Uterus (tissue), 4 donors: ENCODE results near the gene SEC16A. TPM values are rescaled to one million over a fixed set of nuclear protein-coding genes. Genes with fewer than 3 reads are reported as not detected.

Experiments used
- DNase-seq, 2 donors: peaks; one replicate each; pipeline ENCODE4 v3.0.0-alpha.2; 2019 to 2020
- H3K27ac ChIP-seq, 2 donors: fragments of 200-600 bp; sonication (generic); 1 replicate in 1 of 2; 2 replicates in 1 of 2; pipeline ENCODE4 v1.5.1; 2016 to 2018
- H3K27me3 ChIP-seq, 2 donors: fragments of 200-600 bp; sonication (generic); one replicate each; pipeline ENCODE4 v1.5.1; 2018 to 2019; ENCODE audit warnings: control low read depth in 1 of 2
- H3K36me3 ChIP-seq, 2 donors: fragments of 200-600 bp; sonication (generic); one replicate each; pipeline ENCODE4 v1.5.1; 2019; ENCODE audit warnings: control low read depth in 1 of 2
- H3K4me1 ChIP-seq, 2 donors: fragments of 200-600 bp; sonication (generic); one replicate each; pipeline ENCODE4 v1.5.1; 2018 to 2019; ENCODE audit warnings: control low read depth in 1 of 2
- H3K4me3 ChIP-seq, 2 donors: fragments of 200-600 bp; sonication (generic); 1 replicate in 1 of 2; 2 replicates in 1 of 2; pipeline ENCODE4 v1.5.1; 2018 to 2019; ENCODE audit warnings: mild to moderate bottlenecking in 1 of 2
- H3K9me3 ChIP-seq, 2 donors: fragments of 200-600 bp; sonication (generic); one replicate each; pipeline ENCODE4 v1.5.1; 2019; ENCODE audit warnings: control low read depth in 1 of 2
- POLR2A ChIP-seq, 2 donors: fragments of 450-650 bp; IDR thresholded peaks; one replicate each; pipeline ENCODE4 v1.6.1; 2016; ENCODE audit warnings: antibody characterized with exemption in 2 of 2, mild to moderate bottlenecking in 1 of 2, moderate library complexity in 1 of 2
- intact Hi-C: fragments of 100-400 bp; cut with DNase I; formaldehyde crosslinking; loops from one replicate; pipeline ENCODE4 v1.15.1; 2023; ENCODE audit warnings: low total_unique reads
- total RNA-seq, 4 donors: library from RNA; depleted of rRNA in 3 of 4; stranded (reverse); fragments of >200 nt in 3 of 4; gene quantifications; one replicate each; pipeline versions ENCODE4 v1.1.0 to v1.2.4, GENCODE V29; 2014 to 2023
- TF ChIP-seq, protein P1 (sequence below), 4 experiments: fragments of 200-600 bp in 2 of 4; fragments of 450-650 bp in 2 of 4; sonication (generic) in 2 of 4; IDR thresholded peaks; one replicate each; pipeline ENCODE4 v1.5.1; 2016 to 2019; ENCODE audit warnings: antibody characterized with exemption in 4 of 4, mild to moderate bottlenecking in 2 of 4, moderate library complexity in 1 of 4
- donor health status: DM: yes; HTN: yes; CAD: no.

SEC16A gene
- total RNA-seq, 4 donors from 2014 or later: 18.8 to 73.2 (median 35.1) TPM

DNA sequence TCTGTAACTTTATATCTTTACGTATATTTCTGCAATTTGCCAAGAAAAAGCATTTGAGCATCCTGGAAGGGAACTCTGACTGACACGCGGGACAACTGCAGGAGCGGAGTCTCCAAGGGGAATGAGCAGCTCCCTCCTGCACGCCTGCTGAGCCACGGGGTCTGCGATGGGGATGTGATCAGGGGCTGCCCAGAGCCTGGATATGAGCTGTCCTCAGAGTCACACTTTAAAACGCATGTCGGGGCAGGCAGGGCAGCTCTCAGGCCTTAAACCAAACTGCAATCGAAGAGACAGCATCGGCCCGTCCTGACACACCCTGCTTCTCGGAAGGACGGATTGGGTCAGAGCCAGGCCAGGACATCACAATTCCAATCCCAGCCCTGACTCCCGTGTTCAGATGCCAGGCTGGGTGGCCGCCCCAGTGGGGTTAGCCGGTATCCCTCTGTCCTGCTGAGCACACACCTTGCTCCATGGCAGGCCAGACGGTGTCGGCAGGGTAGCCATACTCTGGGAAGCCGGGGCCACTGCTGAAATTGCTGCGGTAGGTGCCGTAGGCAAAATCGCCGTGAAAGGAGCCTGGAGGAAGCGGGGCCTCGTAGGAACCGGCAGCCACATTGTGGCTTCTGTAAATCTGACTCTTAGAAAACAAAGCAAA lies 17.2 kb downstream of the SEC16A start:
- no peaks in the 10 kb centered on the region for H3K36me3 ChIP-seq
- H3K4me3 ChIP-seq: no peak overlapping the region
- intact Hi-C loops: no loop called here
- H3K9me3 ChIP-seq: no peaks in the 10 kb centered on the region
- H3K4me1 ChIP-seq: no peaks in the 10 kb centered on the region
- no peak for TF ChIP-seq POLR2A (IDR thresholded peaks at IDR 0.05)
- TF ChIP-seq, protein P1, sequence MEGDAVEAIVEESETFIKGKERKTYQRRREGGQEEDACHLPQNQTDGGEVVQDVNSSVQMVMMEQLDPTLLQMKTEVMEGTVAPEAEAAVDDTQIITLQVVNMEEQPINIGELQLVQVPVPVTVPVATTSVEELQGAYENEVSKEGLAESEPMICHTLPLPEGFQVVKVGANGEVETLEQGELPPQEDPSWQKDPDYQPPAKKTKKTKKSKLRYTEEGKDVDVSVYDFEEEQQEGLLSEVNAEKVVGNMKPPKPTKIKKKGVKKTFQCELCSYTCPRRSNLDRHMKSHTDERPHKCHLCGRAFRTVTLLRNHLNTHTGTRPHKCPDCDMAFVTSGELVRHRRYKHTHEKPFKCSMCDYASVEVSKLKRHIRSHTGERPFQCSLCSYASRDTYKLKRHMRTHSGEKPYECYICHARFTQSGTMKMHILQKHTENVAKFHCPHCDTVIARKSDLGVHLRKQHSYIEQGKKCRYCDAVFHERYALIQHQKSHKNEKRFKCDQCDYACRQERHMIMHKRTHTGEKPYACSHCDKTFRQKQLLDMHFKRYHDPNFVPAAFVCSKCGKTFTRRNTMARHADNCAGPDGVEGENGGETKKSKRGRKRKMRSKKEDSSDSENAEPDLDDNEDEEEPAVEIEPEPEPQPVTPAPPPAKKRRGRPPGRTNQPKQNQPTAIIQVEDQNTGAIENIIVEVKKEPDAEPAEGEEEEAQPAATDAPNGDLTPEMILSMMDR (IDR thresholded peaks at IDR 0.05): no peak
- H3K27me3 ChIP-seq: no peaks in the 10 kb centered on the region
- DNase-seq: no peak
- no peak overlapping the region for H3K27ac ChIP-seq

GRCh38 chr9:136464241-136464640 lies 18.6 kb downstream of the SEC16A start:
- Histone ChIP-seq H3K36me3 (no peaks in the 10 kb centered on the region), H3K4me3 (no peak overlapping the region), H3K27me3 (no peaks in the 10 kb centered on the region), H3K27ac (no peak overlapping the region), H3K9me3 (no peaks in the 10 kb centered on the region), H3K4me1 (no peaks in the 10 kb centered on the region)
- intact Hi-C loops: no loop called here
- no peak for TF ChIP-seq POLR2A (IDR thresholded peaks at IDR 0.05)
- TF ChIP-seq, protein P1 (IDR thresholded peaks at IDR 0.05): no peak
- DNase-seq: no peak

DNA sequence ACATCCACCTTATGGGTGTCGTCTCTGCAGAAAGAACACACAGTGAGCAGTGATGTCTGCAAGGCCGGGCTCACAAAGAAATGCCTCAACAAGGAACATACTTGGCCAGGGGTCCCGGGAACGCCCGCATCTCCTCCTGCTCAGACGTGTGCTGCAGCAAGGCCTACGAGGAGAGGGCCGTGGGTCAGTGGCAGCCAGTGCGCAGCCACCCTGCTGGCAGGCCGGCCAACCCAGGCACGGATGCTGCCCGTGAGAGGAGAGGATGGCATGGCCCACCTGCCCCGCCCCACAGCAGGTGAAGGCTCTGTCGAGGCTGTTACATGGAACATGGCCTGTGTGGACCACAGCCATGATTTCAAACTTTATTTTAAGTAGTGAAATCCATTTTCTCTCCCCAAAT lies 19.3 kb downstream of the SEC16A start:
- TF ChIP-seq, protein P1 (IDR thresholded peaks at IDR 0.05): no peak
- TF ChIP-seq POLR2A (IDR thresholded peaks at IDR 0.05): no peak
- no peaks in the 10 kb centered on the region for H3K4me1 ChIP-seq
- no peak overlapping the region for H3K4me3 ChIP-seq
- intact Hi-C loops: no loop called here
- no peak for DNase-seq
- H3K27ac ChIP-seq: no peak overlapping the region
- H3K9me3 ChIP-seq: no peaks in the 10 kb centered on the region
- H3K36me3 ChIP-seq: no peaks in the 10 kb centered on the region
- no peaks in the 10 kb centered on the region for H3K27me3 ChIP-seq

DNA sequence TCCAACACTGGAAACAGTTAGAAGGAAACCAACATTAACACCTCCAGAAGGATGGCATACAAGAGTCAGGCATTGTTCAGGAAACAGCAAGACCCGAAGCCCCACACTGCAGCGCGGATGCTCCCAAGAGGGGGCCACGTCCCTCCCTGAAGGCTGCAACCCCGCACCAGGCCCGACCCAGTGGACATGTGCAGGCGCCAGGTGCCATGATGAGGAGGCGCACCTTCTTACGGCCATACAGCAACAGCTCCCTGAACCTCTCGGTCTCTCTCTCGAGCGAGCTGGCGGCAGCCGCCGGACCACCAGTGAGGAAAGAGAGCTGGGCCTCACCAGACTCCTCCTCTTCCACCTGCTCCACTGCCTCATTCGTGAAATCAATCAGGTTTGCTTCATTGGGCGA lies 20.2 kb downstream of the SEC16A start:
- DNase-seq: no peak
- Histone ChIP-seq H3K27me3 (no peaks in the 10 kb centered on the region), H3K4me3 (no peak overlapping the region), H3K36me3 (no peaks in the 10 kb centered on the region), H3K4me1 (no peaks in the 10 kb centered on the region), H3K9me3 (no peaks in the 10 kb centered on the region), H3K27ac (no peak overlapping the region)
- intact Hi-C loops: no loop called here
- TF ChIP-seq, protein P1 (IDR thresholded peaks at IDR 0.05): no peak
- no peak for TF ChIP-seq POLR2A (IDR thresholded peaks at IDR 0.05)

DNA sequence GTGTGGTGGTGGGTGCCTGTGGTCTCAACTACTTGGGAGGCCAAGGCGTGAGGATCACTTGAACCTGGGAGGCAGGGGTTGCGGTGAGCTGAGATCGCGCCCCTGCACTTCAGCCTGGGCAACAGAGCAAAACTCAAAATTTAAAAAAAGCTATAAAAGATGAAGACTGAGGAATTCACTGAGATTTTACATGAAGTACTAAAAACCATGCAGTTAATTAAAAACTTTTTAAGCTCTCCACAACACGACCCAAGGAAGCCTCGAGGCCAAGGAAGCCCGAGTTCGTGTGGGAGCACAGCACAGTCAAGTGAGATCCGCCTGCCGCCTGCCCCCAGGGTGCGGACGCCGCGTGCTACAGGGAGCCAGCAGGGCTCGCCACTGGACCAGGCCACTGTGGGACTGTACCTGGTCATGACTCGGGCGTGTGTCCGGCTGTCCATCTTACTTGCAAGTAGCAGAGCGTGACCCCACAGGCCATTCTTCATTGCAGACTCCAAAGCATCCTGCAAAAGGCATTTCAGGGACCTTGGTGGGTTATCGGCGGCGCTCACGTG lies 22.0 kb downstream of the SEC16A start:
- H3K4me3 ChIP-seq: no peak overlapping the region
- TF ChIP-seq, protein P1 (IDR thresholded peaks at IDR 0.05): no peak
- no peak for TF ChIP-seq POLR2A (IDR thresholded peaks at IDR 0.05)
- intact Hi-C loops: no loop called here
- no peaks in the 10 kb centered on the region for H3K36me3 ChIP-seq
- no peak overlapping the region for H3K27ac ChIP-seq
- no peaks in the 10 kb centered on the region for H3K9me3 ChIP-seq
- no peak for DNase-seq
- no peaks in the 10 kb centered on the region for H3K4me1 ChIP-seq
- no peaks in the 10 kb centered on the region for H3K27me3 ChIP-seq
